Common myeloid progenitor, CD34-positive (primary cell): ENCODE measurements around the gene CYLD.

Experiments used
- CTCF ChIA-PET: fragments of 350-600 bp; sonication (Branson Sonifier 250); formaldehyde crosslinking; loops from one replicate; lab custom pipeline; 2021; ENCODE audit warnings: antibody characterized with exemption; lab: Charles Lee
- POLR2A ChIA-PET: fragments of 350-600 bp; sonication (Branson Sonifier 250); formaldehyde crosslinking; loops from one replicate; lab custom pipeline; 2021; ENCODE audit warnings: antibody characterized with exemption; lab: Charles Lee
- DNase-seq, 3 donors: peaks; one replicate each; pipeline versions ENCODE4 v3.0.0 to v3.0.0-alpha.2; 2013
- H3K27ac ChIP-seq, 2 experiments: 1 replicate in 1 of 2; 2 replicates in 1 of 2; pipeline ENCODE4 v1.7.0; 2013; ENCODE audit warnings: inconsistent platforms in 2 of 2, low read length in 2 of 2, mild to moderate bottlenecking in 2 of 2, low read depth in 1 of 2, moderate library complexity in 1 of 2; ENCODE audit not compliant: severe bottlenecking in 2 of 2, insufficient read depth in 1 of 2, poor library complexity in 1 of 2
- H3K27me3 ChIP-seq, 5 experiments: replicated peaks in 2 of 5; 1 replicate in 3 of 5; 2 replicates in 2 of 5; pipeline versions ENCODE4 v1.6.1 to v1.7.0; 2013; ENCODE audit warnings: low read length in 4 of 5, mild to moderate bottlenecking in 2 of 5, moderate library complexity in 2 of 5, inconsistent platforms in 1 of 5; ENCODE audit not compliant: insufficient read depth in 5 of 5, control insufficient read depth in 4 of 5
- H3K36me3 ChIP-seq, 4 experiments: 1 replicate in 2 of 4; 2 replicates in 2 of 4; pipeline versions ENCODE4 v1.6.1 to v1.7.0; 2013; ENCODE audit warnings: low read length in 3 of 4, control low read depth in 1 of 4, mild to moderate bottlenecking in 1 of 4; ENCODE audit not compliant: control insufficient read depth in 4 of 4, insufficient read depth in 4 of 4
- H3K4me1 ChIP-seq, 4 experiments: 1 replicate in 3 of 4; 2 replicates in 1 of 4; pipeline versions ENCODE4 v1.6.1 to v1.7.1; 2013; ENCODE audit warnings: low read length in 3 of 4, mild to moderate bottlenecking in 3 of 4, control low read depth in 1 of 4, inconsistent platforms in 1 of 4, moderate library complexity in 1 of 4; ENCODE audit not compliant: control insufficient read depth in 4 of 4, insufficient read depth in 4 of 4; ENCODE audit errors: control extremely low read depth in 1 of 4
- H3K4me3 ChIP-seq, 7 experiments: 1 replicate in 4 of 7; 2 replicates in 3 of 7; pipeline versions ENCODE4 v1.5.1 to v1.7.0; 2013; ENCODE audit warnings: mild to moderate bottlenecking in 7 of 7, low read length in 6 of 7, moderate library complexity in 6 of 7, inconsistent platforms in 2 of 7, low read depth in 2 of 7, control low read depth in 1 of 7; ENCODE audit not compliant: insufficient read depth in 4 of 7, control insufficient read depth in 1 of 7; ENCODE audit errors: extremely low read depth in 1 of 7
- H3K9me3 ChIP-seq, 5 experiments: 1 replicate in 4 of 5; 2 replicates in 1 of 5; pipeline versions ENCODE4 v1.6.1 to v1.7.1; 2013; ENCODE audit warnings: low read length in 4 of 5, mild to moderate bottlenecking in 2 of 5, inconsistent platforms in 1 of 5, low read depth in 1 of 5, moderate library complexity in 1 of 5; ENCODE audit not compliant: control insufficient read depth in 4 of 5, insufficient read depth in 2 of 5; ENCODE audit errors: control extremely low read depth in 1 of 5
- WGBS: methylation state at CpG from one replicate; pipeline ENCODE4 v1.1.5; 2013; ENCODE audit not compliant: insufficient coverage; 5-methylcytosine and 5-hydroxymethylcytosine counted together

Gene CYLD

DNA sequence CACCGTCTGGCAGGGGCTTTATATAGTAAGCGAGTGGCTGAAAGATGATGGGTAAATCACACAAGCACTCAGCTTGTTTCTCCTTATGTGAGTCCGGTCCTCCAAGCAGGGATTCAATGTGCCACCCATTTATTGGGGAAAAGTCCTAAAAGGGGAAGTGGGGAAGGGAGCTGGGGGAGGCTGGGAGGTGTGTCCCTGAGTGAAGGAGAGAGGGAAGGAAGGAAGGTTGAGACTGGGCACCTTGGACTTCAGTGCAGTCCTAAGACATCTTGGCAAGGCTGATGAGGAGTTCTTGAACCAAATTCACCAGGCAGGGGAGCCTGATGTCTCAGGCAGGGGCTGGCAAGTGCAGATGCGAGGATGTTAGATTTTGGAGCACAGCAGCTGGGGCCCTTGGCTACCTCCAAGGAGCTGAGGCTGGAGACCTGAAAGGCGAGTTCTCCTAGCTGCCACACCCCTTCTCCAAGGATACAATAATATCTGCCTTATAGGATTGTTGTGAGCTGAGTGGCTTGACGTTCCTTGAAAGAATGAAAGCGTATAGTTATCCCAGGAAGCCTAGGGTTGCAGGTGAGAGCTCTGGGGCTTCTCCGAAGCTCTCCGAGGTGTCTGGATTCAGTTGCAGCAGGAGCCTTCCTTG, 23.0 kb upstream of the CYLD start:
- 87% methylated on average over 6 of the region's 9 CpGs for WGBS
- Histone ChIP-seq H3K27ac (no peak overlapping the region), H3K27me3 (no peaks in the 10 kb centered on the region), H3K4me1 (peaks cover 30 to 79% (median 51%) of the 10 kb centered on the region in 4 experiments), H3K9me3 (peaks cover 0 to 1% (median 0%) of the 10 kb centered on the region in 5 experiments), H3K36me3 (peaks cover 0 to 2% (median 0%) of the 10 kb centered on the region in 4 experiments), H3K4me3 (no peak overlapping the region)
- no peak for DNase-seq
- ChIA-PET CTCF (interaction anchor here (0.7 to 6.8 kb wide), 13 partner anchors 9 to 48 kb away, joined by 3 to 76 read pairs (median 5); partner anchors contain the start of gene SNX20), POLR2A (no interaction called here)

DNA sequence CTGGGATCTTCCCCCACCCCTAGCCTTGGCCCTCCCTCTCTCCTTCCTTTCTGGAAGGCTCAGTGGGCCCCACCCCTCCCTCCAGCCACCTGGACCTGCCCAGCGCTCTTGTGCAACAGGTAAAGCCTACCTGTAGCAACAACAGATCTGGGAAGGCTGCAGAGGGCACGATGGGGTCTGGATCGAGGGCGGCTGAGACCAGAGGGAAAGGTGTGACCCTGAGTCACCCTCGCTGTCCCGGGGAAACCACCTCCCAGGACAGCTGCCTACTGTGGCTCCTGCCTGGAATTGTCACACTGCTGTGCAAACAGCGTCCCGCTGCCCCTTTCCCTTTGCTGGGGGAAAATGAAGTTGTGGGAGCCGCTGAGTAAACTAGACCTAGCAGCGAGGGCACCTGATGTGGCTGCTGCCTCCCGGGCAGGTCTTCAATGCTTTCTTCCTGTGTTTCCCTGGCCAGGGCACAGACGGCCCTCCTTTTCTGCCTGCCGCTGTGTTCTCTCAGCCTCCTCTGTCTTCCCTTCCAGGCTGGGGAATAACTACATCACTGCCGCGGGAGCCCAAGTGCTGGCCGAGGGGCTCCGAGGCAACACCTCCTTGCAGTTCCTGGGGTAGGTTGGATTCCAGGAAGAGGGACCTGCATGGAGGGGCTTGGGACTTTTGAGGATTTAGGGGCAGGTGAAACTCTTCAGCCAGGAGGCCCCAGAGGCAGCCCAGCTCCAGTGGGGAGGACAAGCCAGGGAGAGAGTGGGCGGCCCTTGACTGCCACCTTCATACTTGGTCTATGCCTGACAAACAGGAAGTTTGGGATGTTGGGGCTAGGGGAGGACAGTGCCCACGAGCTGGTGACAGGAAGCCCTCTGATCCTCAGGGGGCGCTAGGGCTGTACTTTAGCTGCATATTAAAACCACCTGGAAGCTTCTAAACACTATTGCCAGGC, 22.2 kb upstream of the CYLD start:
- peaks cover 0 to 2% (median 0%) of the 10 kb centered on the region in 4 experiments for H3K36me3 ChIP-seq
- DNase-seq: peak in 2 of 3 donors; percentile 65 to 75
- H3K27me3 ChIP-seq: no peaks in the 10 kb centered on the region
- no peak overlapping the region for H3K4me3 ChIP-seq
- CTCF ChIA-PET: interaction anchor here (0.7 to 6.8 kb wide), 23 partner anchors 9 to 62 kb away, joined by 3 to 76 read pairs (median 4); partner anchors contain the start of genes CYLD and SNX20
- peaks cover 0 to 9% (median 6%) of the 10 kb centered on the region in 5 experiments for H3K9me3 ChIP-seq
- 93% methylated on average over 13 of the region's 20 CpGs for WGBS
- H3K4me1 ChIP-seq: peaks cover 24 to 71% (median 43%) of the 10 kb centered on the region in 4 experiments
- POLR2A ChIA-PET: no interaction called here
- H3K27ac ChIP-seq: no peak overlapping the region

DNA sequence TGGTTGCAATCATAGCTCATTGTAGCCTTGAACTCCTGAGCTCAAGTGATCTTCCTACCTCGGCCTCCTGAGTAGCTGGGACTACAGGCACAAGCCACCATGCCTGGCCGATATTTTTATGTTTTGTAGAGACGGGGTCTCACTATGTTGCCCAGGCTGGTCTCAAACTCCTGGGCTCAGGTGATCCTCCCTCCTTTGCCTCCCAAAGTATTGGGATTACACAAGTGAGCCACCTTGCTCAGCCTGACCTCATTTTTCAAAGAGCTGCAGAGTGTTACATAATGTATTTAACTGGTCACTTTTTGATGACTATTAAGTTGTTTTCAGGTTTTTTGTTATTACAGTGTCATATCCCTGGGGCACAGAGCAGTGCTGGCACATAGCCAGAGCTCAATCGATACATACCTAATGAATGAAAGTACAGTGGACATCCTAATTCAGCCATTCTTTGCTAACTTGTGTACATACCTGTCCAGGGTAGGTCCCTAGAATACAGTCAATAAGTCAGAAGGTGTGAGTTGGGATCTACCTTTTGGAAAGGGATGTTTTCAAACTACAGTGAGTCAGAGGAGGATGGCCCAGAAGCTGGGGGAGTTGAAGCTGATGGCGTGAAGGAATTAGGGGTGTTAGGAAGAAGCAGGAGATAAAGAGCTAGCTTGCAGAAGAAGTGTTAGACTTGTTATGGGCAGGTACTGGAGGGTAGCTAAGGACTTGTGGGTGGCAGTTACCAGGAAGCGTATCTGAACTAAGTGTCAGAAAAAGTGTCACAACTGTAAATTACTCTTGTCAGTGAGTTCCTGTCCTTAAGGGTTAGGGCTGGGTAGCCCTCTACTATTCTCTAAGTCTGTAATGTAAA, 20.1 kb upstream of the CYLD start:
- H3K9me3 ChIP-seq: peaks cover 2 to 12% (median 6%) of the 10 kb centered on the region in 5 experiments
- H3K4me1 ChIP-seq: peaks cover 18 to 57% (median 39%) of the 10 kb centered on the region in 4 experiments
- peak overlapping the region in 2 of 7 experiments; percentile 37 to 51 for H3K4me3 ChIP-seq
- H3K27ac ChIP-seq: peak overlapping the region in 1 of 2 experiments; percentile 63
- peak in 2 of 3 donors; percentile 80 to 88 for DNase-seq
- POLR2A ChIA-PET: interaction anchor here (0.6 to 0.9 kb wide), 2 partner anchors 12 to 40 kb away, joined by 3 to 4 read pairs; no protein-coding TSS in a partner anchor
- H3K27me3 ChIP-seq: no peaks in the 10 kb centered on the region
- WGBS: 58% methylated on average over 6 of the region's 6 CpGs
- CTCF ChIA-PET: interaction anchor here (0.7 to 6.8 kb wide), 17 partner anchors 10 to 394 kb away, joined by 3 to 76 read pairs (median 4); partner anchors contain the start of genes CYLD and SNX20
- H3K36me3 ChIP-seq: peaks cover 0 to 5% (median 2%) of the 10 kb centered on the region in 4 experiments

- POLR2A ChIA-PET: interaction anchor here (0.9 kb wide), 1 partner anchor 12 kb away, joined by 3 read pairs; no protein-coding TSS in a partner anchor
- no peaks in the 10 kb centered on the region for H3K27me3 ChIP-seq
These were observed 19.5 kb upstream of the CYLD start for GRCh38 chr16:50722405-50722737.

DNA sequence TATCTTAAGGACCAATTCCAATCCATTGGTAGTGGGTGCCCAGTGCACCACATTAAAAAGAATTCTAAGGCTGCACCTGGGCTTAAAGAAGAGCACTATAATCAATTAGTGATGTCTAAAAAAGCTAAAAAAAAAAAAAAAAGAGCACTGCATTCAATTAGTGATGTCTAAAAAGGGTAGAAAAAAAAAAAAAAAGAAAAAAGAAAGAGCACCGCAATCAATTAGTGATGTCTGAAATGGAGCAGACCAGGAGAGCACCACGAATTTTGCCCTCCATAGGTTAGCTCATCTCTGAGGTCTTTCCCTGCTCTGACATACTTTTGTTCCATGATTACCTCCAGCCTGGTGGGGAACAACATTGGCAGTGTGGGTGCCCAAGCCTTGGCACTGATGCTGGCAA, 18.9 kb upstream of the CYLD start:
- Histone ChIP-seq H3K27me3 (no peaks in the 10 kb centered on the region), H3K4me3 (peak overlapping the region in 1 of 7 experiments; percentile 37), H3K36me3 (peaks cover 0 to 5% (median 2%) of the 10 kb centered on the region in 4 experiments), H3K27ac (peak overlapping the region in 1 of 2 experiments; percentile 63), H3K9me3 (peaks cover 2 to 12% (median 6%) of the 10 kb centered on the region in 5 experiments), H3K4me1 (peaks cover 18 to 45% (median 39%) of the 10 kb centered on the region in 4 experiments)
- 100% methylated on average over 1 of the region's 2 CpGs for WGBS
- POLR2A ChIA-PET: no interaction called here
- CTCF ChIA-PET: interaction anchor here (1.3 to 6.8 kb wide), 4 partner anchors 10 to 52 kb away, joined by 7 to 76 read pairs (median 10); no protein-coding TSS in a partner anchor
- DNase-seq: no peak

More at GRCh38 chr16:50722405-50722737, 19.5 kb upstream of the CYLD start:
- 83% methylated on average over 1 of the region's 1 CpG for WGBS
- CTCF ChIA-PET: interaction anchor here (0.8 to 6.8 kb wide), 11 partner anchors 11 to 368 kb away, joined by 3 to 76 read pairs (median 5); partner anchors contain the start of genes CYLD and SNX20
- H3K4me3 ChIP-seq: peak overlapping the region in 2 of 7 experiments; percentile 37 to 51
- peaks cover 18 to 51% (median 39%) of the 10 kb centered on the region in 4 experiments for H3K4me1 ChIP-seq
- peaks cover 0 to 5% (median 2%) of the 10 kb centered on the region in 4 experiments for H3K36me3 ChIP-seq
- peaks cover 2 to 12% (median 6%) of the 10 kb centered on the region in 5 experiments for H3K9me3 ChIP-seq
- peak overlapping the region in 1 of 2 experiments; percentile 63 for H3K27ac ChIP-seq
- DNase-seq: no peak

- peak in 2 of 3 donors; percentile 58 to 75 for DNase-seq
- ChIA-PET CTCF (interaction anchor here (0.7 to 6.8 kb wide), 8 partner anchors 9 to 54 kb away, joined by 3 to 76 read pairs (median 5); no protein-coding TSS in a partner anchor), POLR2A (no interaction called here)
- Histone ChIP-seq H3K4me1 (peaks cover 18 to 39% (median 34%) of the 10 kb centered on the region in 4 experiments), H3K9me3 (peaks cover 2 to 12% (median 6%) of the 10 kb centered on the region in 5 experiments), H3K27me3 (no peaks in the 10 kb centered on the region), H3K27ac (no peak overlapping the region), H3K4me3 (no peak overlapping the region), H3K36me3 (peaks cover 0 to 5% (median 2%) of the 10 kb centered on the region in 4 experiments)
These were observed 17.6 kb upstream of the CYLD start for GRCh38 chr16:50724306-50724705.
